ENCODE data around the gene LRRC4.

Gene LRRC4

GRCh38 chr7:127978421-127978820 is 52.8 kb downstream of the LRRC4 start:
- POLR2A ChIA-PET = no interaction called here
- Histone ChIP-seq H3K4me3 (ENCODE audit: low read depth, low read length) (no peak overlapping the region), H3K36me3 (ENCODE audit: control insufficient read depth in 2 of 2, insufficient read depth in 1 of 2, low read length in 2 of 2) (no peaks in the 10 kb centered on the region), H3K9me3 (ENCODE audit: control insufficient read depth, insufficient read depth, low read depth, low read length) (no peaks in the 10 kb centered on the region), H3K27ac (ENCODE audit: extremely low read depth, low read depth, low read length) (no peak overlapping the region), H3K4me1 (ENCODE audit: control insufficient read depth, insufficient read depth, low read length) (no peaks in the 10 kb centered on the region)
- TF ChIP-seq ZNF19 (tag by site-specific recombination; IDR thresholded peaks at IDR 0.05; ENCODE audit: low read depth) (no peak), ZNF571 (tag by site-specific recombination; IDR thresholded peaks at IDR 0.05) (no peak), ZNF169 (tag by site-specific recombination; IDR thresholded peaks at IDR 0.05) (no peak), ZNF335 (tag by site-specific recombination; conservative IDR thresholded peaks at IDR 0.05) (no peak), ZNF175 (tag by site-specific recombination; IDR thresholded peaks at IDR 0.05) (no peak), ZNF148 (tag by site-specific recombination; IDR thresholded peaks at IDR 0.05; ENCODE audit: borderline replicate concordance) (no peak), ZNF18 (tag by site-specific recombination; IDR thresholded peaks at IDR 0.05) (no peak), PBX3 (CRISPR knock-in tag; IDR thresholded peaks at IDR 0.05) (no peak), ZNF121 (tag by site-specific recombination; IDR thresholded peaks at IDR 0.05) (no peak), ZNF157 (tag by site-specific recombination; IDR thresholded peaks at IDR 0.05) (no peak), ZNF416 (tag by site-specific recombination; IDR thresholded peaks at IDR 0.05) (no peak), ZFP41 (tag by site-specific recombination; IDR thresholded peaks at IDR 0.05; ENCODE audit: borderline replicate concordance) (no peak), ZNF132 (tag by site-specific recombination; IDR thresholded peaks at IDR 0.05; ENCODE audit: borderline replicate concordance) (no peak), YY1 (tag by site-specific recombination; IDR thresholded peaks at IDR 0.05) (no peak), REPIN1 (tag by site-specific recombination; IDR thresholded peaks at IDR 0.05; ENCODE audit: low read depth) (no peak), KLF16 (tag by site-specific recombination; IDR thresholded peaks at IDR 0.05) (no peak), PATZ1 (tag by site-specific recombination; IDR thresholded peaks at IDR 0.05) (no peak)
- CTCF ChIA-PET = interaction anchor here (0.6 kb wide), 1 partner anchor 16 kb away, joined by 4 read pairs; no protein-coding TSS in a partner anchor

Measured in HEK293 (cell line).